Adipocyte (in vitro differentiated cells): Measurements from ENCODE around the gene NID1.

Source experiments
- DNase-seq: peaks from one replicate; pipeline ENCODE4 v3.0.0-alpha.2; 2015; ENCODE audit warnings: low read depth
- H3K27me3 ChIP-seq: replicated peaks from 2 replicates; pipeline ENCODE4 v1.7.0; 2013; ENCODE audit warnings: mild to moderate bottlenecking, low read length, moderate library complexity; ENCODE audit not compliant: control insufficient read depth, insufficient read depth
- H3K36me3 ChIP-seq: 2 replicates; pipeline ENCODE4 v1.7.0; 2013; ENCODE audit warnings: low read length, mild to moderate bottlenecking, moderate library complexity; ENCODE audit not compliant: control insufficient read depth, insufficient read depth, severe bottlenecking
- H3K4me1 ChIP-seq: 2 replicates; pipeline ENCODE4 v1.7.0; 2013; ENCODE audit warnings: mild to moderate bottlenecking, low read length, moderate library complexity; ENCODE audit not compliant: control insufficient read depth, insufficient read depth
- H3K4me3 ChIP-seq: 2 replicates; pipeline ENCODE4 v1.7.0; 2013; ENCODE audit warnings: mild to moderate bottlenecking, low read length, moderate library complexity
- H3K9ac ChIP-seq: 2 replicates; pipeline ENCODE4 v1.7.0; 2013; ENCODE audit warnings: mild to moderate bottlenecking, low read length, moderate library complexity
- H3K9me3 ChIP-seq: 2 replicates; pipeline ENCODE4 v1.7.0; 2013; ENCODE audit warnings: mild to moderate bottlenecking, low read length, moderate library complexity; ENCODE audit not compliant: control insufficient read depth

NID1 gene

DNA sequence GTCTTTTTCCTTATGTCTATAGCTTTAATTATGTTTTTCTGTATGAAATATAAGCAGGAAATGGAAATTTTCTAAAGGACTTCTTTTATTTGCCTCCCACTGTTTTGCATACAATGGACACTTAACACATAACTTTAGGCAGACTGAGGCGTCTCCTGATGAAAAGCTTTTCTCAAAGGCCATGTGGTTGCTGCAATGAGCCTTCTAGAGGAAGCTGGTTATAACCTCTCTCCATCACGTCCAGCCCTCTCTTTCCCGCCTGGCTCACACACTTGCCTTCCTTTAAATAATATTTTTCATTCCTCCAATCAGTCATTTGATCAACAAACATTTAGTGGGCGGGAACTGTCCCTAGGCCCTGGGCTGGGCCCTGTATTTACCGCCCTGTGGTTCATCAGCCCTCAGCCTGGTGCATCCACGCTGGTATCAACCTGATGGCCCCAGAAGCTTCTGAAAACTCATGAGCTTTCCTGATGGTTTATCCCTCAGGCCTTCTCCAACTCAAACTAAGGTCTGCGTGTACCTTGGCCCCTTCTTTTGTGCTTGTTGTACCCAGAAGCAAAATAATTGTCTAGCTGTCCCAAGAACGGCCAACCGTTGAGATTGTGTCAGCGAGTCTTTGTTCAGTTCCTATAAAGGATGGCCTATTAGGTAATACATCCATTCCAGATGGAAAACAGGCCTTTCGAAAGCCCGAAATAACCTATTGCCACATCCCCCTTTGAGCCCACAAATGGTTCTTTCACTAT is 122.8 kb downstream of the NID1 start:
- no peaks in the 10 kb centered on the region for H3K36me3 ChIP-seq

GRCh38 chr1:235940285-235940684 is 124.6 kb downstream of the NID1 start:
- DNase-seq, result no peak
- no peak overlapping the region for H3K4me3 ChIP-seq
- no peaks in the 10 kb centered on the region for H3K36me3 ChIP-seq
- H3K9ac ChIP-seq, result no peak overlapping the region
- no peaks in the 10 kb centered on the region for H3K27me3 ChIP-seq
- peaks cover 28% of the 10 kb centered on the region for H3K4me1 ChIP-seq
- H3K9me3 ChIP-seq, result no peaks in the 10 kb centered on the region

More for the DNA sequence above, 122.8 kb downstream of the NID1 start:
- Histone ChIP-seq H3K9ac (no peak overlapping the region), H3K4me1 (peaks cover 21% of the 10 kb centered on the region), H3K27me3 (no peaks in the 10 kb centered on the region), H3K9me3 (no peaks in the 10 kb centered on the region), H3K4me3 (no peak overlapping the region)
- no peak for DNase-seq

DNA sequence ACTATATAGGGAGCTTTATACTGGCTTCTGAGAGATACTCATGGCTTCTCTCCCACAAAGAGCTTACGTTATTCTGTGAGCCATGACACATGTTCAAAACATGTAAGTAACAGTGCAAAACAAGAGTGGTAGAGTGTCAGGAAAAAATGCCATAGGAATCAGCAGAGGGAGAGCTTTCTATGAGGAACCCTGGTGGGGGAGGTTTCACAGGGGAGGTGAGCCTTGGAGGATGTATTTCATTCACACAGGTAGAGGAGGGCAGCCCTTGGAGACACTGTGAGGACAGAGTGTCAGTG is 125.5 kb downstream of the NID1 start:
- no peaks in the 10 kb centered on the region for H3K9me3 ChIP-seq
- no peak for DNase-seq
- H3K4me3 ChIP-seq, result no peak overlapping the region
- no peak overlapping the region for H3K9ac ChIP-seq
- no peaks in the 10 kb centered on the region for H3K27me3 ChIP-seq
- H3K4me1 ChIP-seq, result peaks cover 28% of the 10 kb centered on the region
- no peaks in the 10 kb centered on the region for H3K36me3 ChIP-seq

DNA sequence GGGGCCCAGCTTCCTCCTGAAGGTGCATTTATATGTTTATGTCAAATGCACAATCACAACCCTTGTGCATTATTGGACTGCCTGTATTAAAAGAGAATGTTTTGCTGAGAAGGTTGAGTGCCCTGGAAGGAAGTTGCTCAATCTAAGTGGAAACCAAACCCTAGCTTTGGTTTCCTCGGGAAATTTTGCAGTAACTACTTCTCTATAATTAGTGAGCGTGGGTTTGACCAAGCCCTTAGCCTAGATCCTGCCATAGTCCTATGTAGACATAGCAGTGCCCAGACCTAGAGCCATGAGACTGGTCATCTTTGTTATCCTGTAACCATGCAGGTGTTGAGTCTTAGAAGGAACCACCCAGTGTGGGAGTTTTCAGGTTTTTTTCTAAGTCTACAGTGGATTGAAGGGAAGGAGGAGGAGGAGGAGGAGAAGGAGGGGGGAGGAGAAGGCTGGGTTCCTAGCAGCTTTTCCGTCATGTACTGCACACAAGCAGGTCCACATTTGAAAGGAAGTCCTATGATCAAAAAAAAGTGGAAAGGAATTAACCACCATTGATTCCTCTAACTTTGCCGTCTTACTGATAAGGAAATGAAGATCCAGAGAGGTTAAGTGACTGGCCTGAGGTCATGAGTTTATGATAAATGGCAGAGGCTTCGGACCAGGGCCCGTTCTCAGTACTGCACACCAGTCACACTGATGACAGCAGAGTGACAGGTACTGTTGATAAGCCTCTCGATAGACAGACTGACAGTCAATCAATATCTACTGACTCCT is 126.0 kb downstream of the NID1 start:
- Histone ChIP-seq H3K9ac (no peak overlapping the region), H3K27me3 (no peaks in the 10 kb centered on the region), H3K9me3 (no peaks in the 10 kb centered on the region), H3K4me1 (peaks cover 28% of the 10 kb centered on the region), H3K36me3 (no peaks in the 10 kb centered on the region), H3K4me3 (no peak overlapping the region)
- DNase-seq, result no peak

- Histone ChIP-seq H3K4me1 (peaks cover 30% of the 10 kb centered on the region), H3K36me3 (no peaks in the 10 kb centered on the region), H3K27me3 (no peaks in the 10 kb centered on the region), H3K9ac (no peak overlapping the region), H3K9me3 (no peaks in the 10 kb centered on the region), H3K4me3 (no peak overlapping the region)
- no peak for DNase-seq
Observed at GRCh38 chr1:235937123-235937522, 127.8 kb downstream of the NID1 start.

- Histone ChIP-seq H3K9me3 (no peaks in the 10 kb centered on the region), H3K4me3 (no peak overlapping the region), H3K27me3 (peaks cover 3% of the 10 kb centered on the region), H3K9ac (no peak overlapping the region), H3K36me3 (no peaks in the 10 kb centered on the region), H3K4me1 (peaks cover 26% of the 10 kb centered on the region)
- DNase-seq, result no peak
Observed at GRCh38 chr1:235935235-235936225, 129.4 kb downstream of the NID1 start.

DNA sequence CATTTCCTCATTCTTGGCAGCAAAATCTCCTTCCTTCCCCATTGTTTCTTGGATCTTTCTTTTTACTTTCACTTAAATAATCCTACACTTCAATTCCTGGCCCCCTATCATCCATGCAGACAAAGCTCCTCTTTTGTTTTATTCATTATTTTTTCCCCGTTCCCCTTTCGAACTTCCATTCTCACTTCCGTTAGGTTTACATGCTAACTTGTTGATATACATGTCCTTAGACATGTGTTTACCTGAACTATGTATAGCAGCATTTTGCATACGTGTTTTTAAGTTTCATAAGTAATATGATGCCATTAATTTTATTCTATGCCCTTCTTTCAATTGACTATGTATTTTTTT is 131.1 kb downstream of the NID1 start:
- H3K9me3 ChIP-seq, result no peaks in the 10 kb centered on the region
- H3K4me1 ChIP-seq, result peaks cover 26% of the 10 kb centered on the region
- no peak overlapping the region for H3K4me3 ChIP-seq
- no peak overlapping the region for H3K9ac ChIP-seq
- no peak for DNase-seq
- H3K27me3 ChIP-seq, result peaks cover 3% of the 10 kb centered on the region
- no peaks in the 10 kb centered on the region for H3K36me3 ChIP-seq

DNA sequence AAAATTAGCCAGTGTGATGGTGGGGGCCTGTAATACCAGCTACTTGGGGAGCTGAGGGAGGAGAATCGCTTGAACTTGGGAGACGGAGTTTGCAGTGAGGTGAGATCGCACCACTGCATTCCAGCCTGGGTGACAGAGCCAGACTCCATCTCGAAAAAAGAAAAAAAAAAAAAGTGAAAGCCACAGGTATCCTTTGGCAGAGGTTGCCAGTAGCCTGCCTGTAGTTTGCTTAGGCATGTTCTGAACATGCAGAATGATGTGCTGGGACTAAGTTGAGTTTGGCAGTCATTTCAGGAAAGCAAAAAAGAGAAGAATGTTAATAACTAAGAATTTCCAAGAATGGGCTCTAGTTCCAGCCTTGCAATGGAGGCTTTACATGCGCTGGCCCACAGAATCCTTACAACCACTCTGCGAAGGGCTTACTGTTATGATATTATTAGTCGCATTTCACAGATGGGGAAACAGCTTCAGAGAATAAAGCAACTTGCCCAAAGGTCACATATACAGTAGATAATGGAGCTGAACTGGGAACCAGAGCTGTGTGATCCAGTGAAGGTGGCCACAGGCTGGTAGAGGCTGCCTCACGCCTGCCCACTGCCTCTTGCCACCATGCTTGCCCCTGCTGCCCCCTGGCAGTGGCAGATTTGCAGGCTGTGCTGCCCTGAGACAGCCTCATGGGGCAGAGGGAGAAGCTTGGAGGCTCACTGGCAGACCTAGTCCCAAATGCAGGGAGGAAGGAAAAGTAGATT is 131.7 kb downstream of the NID1 start:
- no peak for DNase-seq
- no peaks in the 10 kb centered on the region for H3K9me3 ChIP-seq
- H3K9ac ChIP-seq, result no peak overlapping the region
- peaks cover 22% of the 10 kb centered on the region for H3K4me1 ChIP-seq
- H3K27me3 ChIP-seq, result peaks cover 3% of the 10 kb centered on the region
- no peaks in the 10 kb centered on the region for H3K36me3 ChIP-seq
- H3K4me3 ChIP-seq, result no peak overlapping the region

DNA sequence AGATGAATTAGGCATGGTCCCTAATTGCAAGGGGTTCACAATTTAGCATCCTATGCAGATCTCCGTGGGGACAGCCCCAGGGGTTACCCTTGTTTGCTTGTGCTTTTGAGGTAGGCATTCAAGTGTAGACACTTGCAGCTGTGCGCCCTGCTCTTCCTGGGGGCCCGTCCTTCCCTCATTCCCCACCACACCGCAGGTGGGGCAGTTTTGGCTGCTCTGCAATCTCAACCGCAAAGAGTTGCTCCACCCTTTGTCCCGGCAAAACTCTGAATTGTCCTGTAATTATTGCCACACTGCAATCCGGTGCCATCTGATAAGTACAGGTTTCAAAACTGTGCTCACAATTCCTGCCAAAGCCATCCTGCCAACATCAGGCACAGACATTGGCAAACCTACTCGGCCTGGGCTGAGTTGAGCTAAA is 132.8 kb downstream of the NID1 start:
- no peak for DNase-seq

DNA sequence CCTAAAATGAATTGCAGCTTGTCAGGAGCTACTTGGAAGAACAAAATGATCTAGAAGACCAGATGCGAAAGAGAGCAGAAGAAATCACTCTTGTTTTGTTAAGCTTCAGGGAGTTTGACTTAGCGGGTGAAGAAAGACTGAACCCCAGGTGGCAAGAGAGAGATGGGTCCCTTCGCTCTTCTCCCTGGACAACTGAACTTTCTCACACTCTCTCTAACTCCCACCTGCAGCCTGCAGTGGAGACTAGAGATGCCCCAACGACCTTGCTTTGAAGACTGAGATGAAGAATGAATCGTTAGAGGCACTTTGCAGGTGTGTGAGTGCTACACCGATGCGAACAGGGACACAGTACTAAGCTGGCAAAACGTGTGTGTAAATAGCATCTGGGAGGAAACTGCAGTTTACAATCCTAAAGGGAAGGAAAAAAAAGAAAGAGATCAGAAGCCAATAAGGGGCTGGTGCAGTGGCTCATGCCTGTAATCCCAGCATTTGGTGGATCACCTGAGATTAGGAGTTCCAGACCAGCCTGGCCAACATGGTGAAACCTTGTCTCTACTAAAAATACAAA is 133.6 kb downstream of the NID1 start:
- Histone ChIP-seq H3K9me3 (no peaks in the 10 kb centered on the region), H3K4me1 (peaks cover 20% of the 10 kb centered on the region), H3K36me3 (no peaks in the 10 kb centered on the region), H3K4me3 (no peak overlapping the region), H3K27me3 (peaks cover 3% of the 10 kb centered on the region), H3K9ac (no peak overlapping the region)
- DNase-seq, result no peak

More for the DNA sequence above, 132.8 kb downstream of the NID1 start:
- Histone ChIP-seq H3K4me3 (no peak overlapping the region), H3K36me3 (no peaks in the 10 kb centered on the region), H3K27me3 (peaks cover 3% of the 10 kb centered on the region), H3K4me1 (peaks cover 21% of the 10 kb centered on the region), H3K9ac (no peak overlapping the region), H3K9me3 (no peaks in the 10 kb centered on the region)
